Body of pancreas (tissue), 4 donors: ENCODE results near the gene C4orf50. TPM values are rescaled to one million over a fixed set of nuclear protein-coding genes. Genes with fewer than 3 reads are reported as not detected.

Source experiments
- ATAC-seq: fragments of 150-250 bp; one replicate; pipeline ENCODE4 v1.9.1; 2016
- DNase-seq, 4 donors: peaks; one replicate each; pipeline ENCODE4 v3.0.0-alpha.2; 2019
- H3K27ac ChIP-seq, 4 donors: fragments of 200-600 bp; sonication (generic); 1 replicate in 3 of 4; 2 replicates in 1 of 4; pipeline versions ENCODE4 v1.5.1 to v1.6.1; 2016 to 2019; ENCODE audit warnings: mild to moderate bottlenecking in 1 of 4, mixed read lengths in 1 of 4, moderate library complexity in 1 of 4
- H3K27me3 ChIP-seq, 2 donors: fragments of 200-600 bp; sonication (generic); one replicate each; pipeline ENCODE4 v1.6.0; 2016; ENCODE audit warnings: mild to moderate bottlenecking in 1 of 2
- H3K36me3 ChIP-seq, 2 donors: fragments of 200-600 bp; sonication (generic); replicated peaks in 1 of 2; 2 replicates each; pipeline ENCODE4 v1.5.1; 2016; ENCODE audit warnings: low read depth in 2 of 2; ENCODE audit not compliant: insufficient read depth in 1 of 2
- H3K4me1 ChIP-seq: fragments of 200-600 bp; sonication (generic); one replicate; pipeline ENCODE4 v1.6.0; 2016
- H3K4me3 ChIP-seq, 2 donors: fragments of 200-600 bp; sonication (generic); 1 replicate in 1 of 2; 2 replicates in 1 of 2; pipeline ENCODE4 v1.5.1; 2016 to 2019
- H3K9me3 ChIP-seq, 3 donors: fragments of 200-600 bp; sonication (generic); 1 replicate in 2 of 3; 2 replicates in 1 of 3; pipeline ENCODE4 v1.5.1; 2016
- CTCF ChIP-seq, 7 experiments: fragments of 450-650 bp in 4 of 7; fragments of 200-600 bp in 3 of 7; sonication (generic) in 3 of 7; IDR thresholded peaks; one replicate each; pipeline ENCODE4 v1.5.1; 2016 to 2019; ENCODE audit warnings: antibody characterized with exemption in 7 of 7
- POLR2A ChIP-seq, 3 donors: fragments of 450-650 bp; IDR thresholded peaks; one replicate each; pipeline ENCODE4 v1.6.1; 2016; ENCODE audit warnings: antibody characterized with exemption in 3 of 3, mild to moderate bottlenecking in 2 of 3
- WGBS, 2 donors: methylation state at CpG; one replicate each; pipeline ENCODE4 v1.1.5; 2017; 5-methylcytosine and 5-hydroxymethylcytosine counted together
- intact Hi-C: fragments of 100-400 bp; cut with DNase I; formaldehyde crosslinking; loops from one replicate; pipeline ENCODE4 v1.15.1; 2023
- total RNA-seq, 2 donors: library from RNA; depleted of rRNA; stranded (reverse); fragments of >200 nt; gene quantifications; one replicate each; pipeline ENCODE4 v1.1.0, GENCODE V29; 2016

The C4orf50 gene
- total RNA-seq, 2 donors from 2014 or later: 0.26 TPM; not detected in 1

DNA sequence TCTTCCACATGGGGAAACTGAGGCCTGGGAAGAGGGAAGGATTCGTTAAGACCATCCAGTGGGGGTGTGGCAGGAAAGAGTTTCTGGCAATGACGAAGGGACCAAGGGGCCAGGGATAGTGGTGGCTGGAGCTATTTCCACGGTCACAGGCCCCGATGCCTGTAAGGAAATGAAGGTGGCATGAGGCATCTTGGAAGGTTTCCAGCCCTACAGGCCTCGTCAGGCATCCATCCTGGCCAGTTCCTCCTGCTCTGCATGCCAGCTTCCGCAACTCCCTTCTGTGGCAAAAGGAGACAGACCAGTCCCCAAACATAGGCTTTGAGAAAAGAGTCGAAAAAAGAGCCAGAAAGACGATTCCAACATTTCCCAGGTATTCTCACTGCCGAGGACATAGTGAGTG is 9.2 kb upstream of the C4orf50 start:
- no peak overlapping the region for H3K27ac ChIP-seq
- no peak overlapping the region for H3K4me3 ChIP-seq
- no peaks in the 10 kb centered on the region for H3K27me3 ChIP-seq
- intact Hi-C loops: no loop called here
- no peaks in the 10 kb centered on the region for H3K9me3 ChIP-seq
- ATAC-seq (no peak), DNase-seq (no peak)
- H3K36me3 ChIP-seq: no peaks in the 10 kb centered on the region
- 60 to 66% methylated on average over 9 of the region's 9 CpGs for WGBS, 2 donors
- no peaks in the 10 kb centered on the region for H3K4me1 ChIP-seq
- no peak for TF ChIP-seq POLR2A (IDR thresholded peaks at IDR 0.05)
- no peak for TF ChIP-seq CTCF (IDR thresholded peaks at IDR 0.05)

DNA sequence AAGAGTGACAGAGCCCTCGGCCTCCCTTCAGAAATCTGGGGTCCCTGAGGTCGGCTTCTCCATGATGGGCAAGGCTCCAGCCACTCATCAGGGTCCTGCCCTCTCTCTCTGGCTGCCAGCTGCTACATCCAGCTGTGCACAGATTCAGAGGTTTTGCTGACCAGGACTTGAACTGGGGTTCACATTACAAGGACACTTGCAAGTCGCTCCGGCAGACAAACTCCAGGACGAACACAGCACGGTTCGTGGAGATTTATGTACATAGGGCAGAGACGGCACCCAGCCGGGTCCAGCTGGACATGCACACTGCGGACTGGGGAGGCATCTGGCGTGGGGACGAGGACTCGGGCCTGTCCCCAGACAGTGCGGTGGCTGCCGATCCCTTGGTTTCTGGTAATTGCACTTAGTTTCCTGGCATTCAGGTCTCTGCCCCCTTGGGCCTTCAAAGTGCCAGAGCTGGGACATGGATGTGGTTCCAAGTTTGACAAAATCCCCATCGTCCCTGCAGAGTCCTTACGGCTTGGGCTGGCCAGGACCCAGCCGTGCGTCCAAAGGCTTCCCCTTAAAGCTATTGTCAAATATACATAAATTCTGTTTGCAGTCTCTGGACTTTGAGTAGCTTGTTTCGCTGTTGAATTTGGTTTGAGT is 6.2 kb upstream of the C4orf50 start:
- Histone ChIP-seq H3K9me3 (no peaks in the 10 kb centered on the region), H3K4me3 (no peak overlapping the region), H3K4me1 (no peaks in the 10 kb centered on the region), H3K27ac (no peak overlapping the region), H3K27me3 (no peaks in the 10 kb centered on the region), H3K36me3 (no peaks in the 10 kb centered on the region)
- no peak for ATAC-seq
- TF ChIP-seq POLR2A (IDR thresholded peaks at IDR 0.05) (no peak), CTCF (IDR thresholded peaks at IDR 0.05) (no peak)
- DNase-seq: no peak
- WGBS, 2 donors: 70 to 76% methylated on average over 20 of the region's 20 CpGs
- intact Hi-C loops: no loop called here

GRCh38 chr4:6023731-6024130 is 5.5 kb upstream of the C4orf50 start:
- DNase-seq: no peak
- no peaks in the 10 kb centered on the region for H3K4me1 ChIP-seq
- H3K9me3 ChIP-seq: no peaks in the 10 kb centered on the region
- no peak overlapping the region for H3K4me3 ChIP-seq
- TF ChIP-seq CTCF (IDR thresholded peaks at IDR 0.05) (no peak), POLR2A (IDR thresholded peaks at IDR 0.05) (no peak)
- 73 to 82% methylated on average over 10 of the region's 10 CpGs for WGBS, 2 donors
- no peak overlapping the region for H3K27ac ChIP-seq
- intact Hi-C loops: no loop called here
- H3K27me3 ChIP-seq: no peaks in the 10 kb centered on the region
- H3K36me3 ChIP-seq: no peaks in the 10 kb centered on the region
- ATAC-seq: no peak

GRCh38 chr4:6022607-6023288 is 4.5 kb upstream of the C4orf50 start:
- ATAC-seq: no peak
- WGBS, 2 donors: 42 to 71% methylated on average over 13 to 29 of the region's 30 CpGs
- TF ChIP-seq POLR2A (IDR thresholded peaks at IDR 0.05) (no peak), CTCF (IDR thresholded peaks at IDR 0.05) (no peak)
- no peak for DNase-seq
- Histone ChIP-seq H3K36me3 (no peaks in the 10 kb centered on the region), H3K4me3 (no peak overlapping the region), H3K9me3 (no peaks in the 10 kb centered on the region), H3K27ac (no peak overlapping the region), H3K4me1 (no peaks in the 10 kb centered on the region), H3K27me3 (no peaks in the 10 kb centered on the region)
- intact Hi-C loops: no loop called here
